H9 (cell line): Measurements from ENCODE around the gene ZRANB3. TPM values are rescaled to one million over a fixed set of nuclear protein-coding genes. Genes with fewer than 3 reads are reported as not detected.

Source experiments
- DNase-seq: peaks from one replicate; pipeline ENCODE4 v3.0.0-alpha.2; 2017
- H2AFZ ChIP-seq: one replicate; pipeline ENCODE4 v1.6.1; 2013; ENCODE audit warnings: mild to moderate bottlenecking, low read length, control low read depth, moderate library complexity
- H2AK5ac ChIP-seq: 2 replicates; pipeline ENCODE4 v1.6.1; 2013; ENCODE audit warnings: low read length, control low read depth, mixed read lengths; ENCODE audit not compliant: insufficient read length
- H2BK120ac ChIP-seq: one replicate; pipeline ENCODE4 v1.6.1; 2013; ENCODE audit warnings: low read depth, mild to moderate bottlenecking, low read length, control low read depth, inconsistent platforms; ENCODE audit not compliant: poor library complexity, severe bottlenecking
- H2BK12ac ChIP-seq: 2 replicates; pipeline ENCODE4 v1.6.1; 2013; ENCODE audit warnings: low read length, control low read depth, mixed read lengths, low read depth; ENCODE audit not compliant: insufficient read length
- H2BK15ac ChIP-seq: 2 replicates; pipeline ENCODE4 v1.6.1; 2013; ENCODE audit warnings: low read depth, low read length, control low read depth
- H2BK20ac ChIP-seq: one replicate; pipeline ENCODE4 v1.6.1; 2013; ENCODE audit warnings: low read depth, mild to moderate bottlenecking, low read length, control low read depth, inconsistent platforms; ENCODE audit not compliant: poor library complexity, severe bottlenecking
- H2BK5ac ChIP-seq: 2 replicates; pipeline ENCODE4 v1.6.1; 2013; ENCODE audit warnings: low read length, control low read depth, mixed read lengths; ENCODE audit not compliant: insufficient read length
- H3K14ac ChIP-seq: 2 replicates; pipeline ENCODE4 v1.6.1; 2013; ENCODE audit warnings: low read length, control low read depth; ENCODE audit not compliant: insufficient read depth
- H3K18ac ChIP-seq: 2 replicates; pipeline ENCODE4 v1.6.1; 2013; ENCODE audit warnings: low read depth, mild to moderate bottlenecking, mixed read lengths, low read length, control low read depth; ENCODE audit not compliant: insufficient read length
- H3K23ac ChIP-seq: 2 replicates; pipeline ENCODE4 v1.6.1; 2013; ENCODE audit warnings: low read length, control low read depth, mixed read lengths, low read depth; ENCODE audit not compliant: insufficient read length
- H3K23me2 ChIP-seq: 2 replicates; pipeline ENCODE4 v1.6.1; 2013; ENCODE audit warnings: low read depth, mild to moderate bottlenecking, mixed read lengths, low read length, control low read depth; ENCODE audit not compliant: insufficient read length, poor library complexity, severe bottlenecking
- H3K27ac ChIP-seq: 2 replicates; pipeline ENCODE4 v1.5.1; 2013; ENCODE audit warnings: low read length, control low read depth, mixed read lengths, low read depth; ENCODE audit not compliant: insufficient read length
- H3K27me3 ChIP-seq: 2 replicates; pipeline ENCODE4 v1.6.1; 2013; ENCODE audit warnings: low read length, control low read depth, inconsistent platforms; ENCODE audit not compliant: insufficient read depth
- H3K4ac ChIP-seq: 2 replicates; pipeline ENCODE4 v1.6.1; 2013; ENCODE audit warnings: low read depth, mild to moderate bottlenecking, control low read depth, inconsistent platforms, low read length, moderate library complexity
- H3K4me1 ChIP-seq: 2 replicates; pipeline ENCODE4 v1.6.1; 2013; ENCODE audit warnings: low read length, control low read depth, inconsistent platforms; ENCODE audit not compliant: insufficient read depth
- H3K4me2 ChIP-seq: 2 replicates; pipeline ENCODE4 v1.6.1; 2013; ENCODE audit warnings: low read length, control low read depth, mixed read lengths; ENCODE audit not compliant: insufficient read length, insufficient read depth
- H3K56ac ChIP-seq: 2 replicates; pipeline ENCODE4 v1.6.1; 2013; ENCODE audit warnings: low read depth, mild to moderate bottlenecking, mixed read lengths, low read length, control low read depth; ENCODE audit not compliant: insufficient read length
- H3K79me1 ChIP-seq: 2 replicates; pipeline ENCODE4 v1.6.1; 2013; ENCODE audit warnings: low read depth, mild to moderate bottlenecking, moderate library complexity, low read length, control low read depth, inconsistent platforms; ENCODE audit not compliant: insufficient read depth, poor library complexity, severe bottlenecking
- H3K79me2 ChIP-seq: 2 replicates; pipeline ENCODE4 v1.6.1; 2013; ENCODE audit warnings: low read length, control low read depth, inconsistent platforms; ENCODE audit not compliant: insufficient read depth
- H3K9ac ChIP-seq: 2 replicates; pipeline ENCODE4 v1.6.1; 2013; ENCODE audit warnings: low read length, control low read depth, mixed read lengths; ENCODE audit not compliant: insufficient read length; ENCODE audit errors: extremely low read depth
- H3K9me3 ChIP-seq: one replicate; pipeline ENCODE4 v1.6.1; 2013; ENCODE audit warnings: low read depth, low read length, inconsistent platforms; ENCODE audit not compliant: control insufficient read depth
- H3T11ph ChIP-seq: one replicate; pipeline ENCODE4 v1.6.1; 2013; ENCODE audit warnings: mild to moderate bottlenecking, low read length, control low read depth, inconsistent platforms
- H4K20me1 ChIP-seq: one replicate; pipeline ENCODE4 v1.6.1; 2013; ENCODE audit not compliant: control insufficient read depth, insufficient read length, insufficient read depth
- H4K5ac ChIP-seq: 2 replicates; pipeline ENCODE4 v1.6.1; 2013; ENCODE audit warnings: low read depth, mild to moderate bottlenecking, mixed read lengths, low read length, control low read depth; ENCODE audit not compliant: insufficient read length
- H4K8ac ChIP-seq: replicated peaks from 2 replicates; pipeline ENCODE4 v1.6.1; 2013; ENCODE audit warnings: low read length, control low read depth, mixed read lengths, low read depth; ENCODE audit not compliant: insufficient read length
- H4K91ac ChIP-seq: 2 replicates; pipeline ENCODE4 v1.6.1; 2013; ENCODE audit warnings: low read depth, mild to moderate bottlenecking, moderate library complexity, mixed read lengths, low read length, control low read depth; ENCODE audit not compliant: insufficient read length
- H3K27ac Mint-ChIP-seq, 3 experiments: 2 replicates in 2 of 3; 3 replicates in 1 of 3; pipeline ENCODE4 v1.8.0; 2020 to 2021; ENCODE audit warnings: mixed read lengths in 3 of 3, mild to moderate bottlenecking in 1 of 3, moderate library complexity in 1 of 3
- H3K27me3 Mint-ChIP-seq: 2 replicates; pipeline ENCODE4 v1.8.0; 2021; ENCODE audit warnings: low read depth, mild to moderate bottlenecking, moderate library complexity, mixed read lengths
- H3K36me3 Mint-ChIP-seq, 3 experiments: 2 replicates in 2 of 3; 3 replicates in 1 of 3; pipeline ENCODE4 v1.8.0; 2020 to 2021; ENCODE audit warnings: low read depth in 3 of 3, mixed read lengths in 3 of 3; ENCODE audit not compliant: insufficient read depth in 1 of 3
- H3K4me1 Mint-ChIP-seq, 2 experiments: 2 replicates each; pipeline ENCODE4 v1.8.0; 2020; ENCODE audit warnings: mixed read lengths in 2 of 2
- H3K4me3 Mint-ChIP-seq, 2 experiments: 2 replicates in 1 of 2; 3 replicates in 1 of 2; pipeline ENCODE4 v1.8.0; 2020 to 2021; ENCODE audit warnings: mild to moderate bottlenecking in 2 of 2, mixed read lengths in 2 of 2, moderate library complexity in 1 of 2
- H3K9me3 Mint-ChIP-seq, 2 experiments: 2 replicates in 1 of 2; 3 replicates in 1 of 2; pipeline ENCODE4 v1.8.0; 2020; ENCODE audit warnings: mild to moderate bottlenecking in 2 of 2, mixed read lengths in 2 of 2, moderate library complexity in 1 of 2
- CTCF ChIP-seq: fragments of 200-600 bp; sonication (generic); conservative IDR thresholded peaks from 3 replicates; pipeline ENCODE4 v1.8.0; 2021; ENCODE audit warnings: antibody characterized with exemption, mild to moderate bottlenecking
- WGBS: extraction: QIAGEN DNeasy Blood & Tissue Kit; methylation state at CpG from one replicate; pipeline ENCODE4 v1.1.7; 2013; ENCODE audit warnings: missing lambda C conversion rate, low lambda C conversion rate, mixed read lengths; ENCODE audit not compliant: insufficient read length; ENCODE audit errors: extremely low coverage; 5-methylcytosine and 5-hydroxymethylcytosine counted together
- total RNA-seq: library from RNA; stranded (reverse); gene quantifications from 2 replicates; pipeline ENCODE4 v1.2.1, GENCODE V29; 2021

The ZRANB3 gene
- total RNA-seq, 1 experiment from 2014 or later = 16.7 TPM

DNA sequence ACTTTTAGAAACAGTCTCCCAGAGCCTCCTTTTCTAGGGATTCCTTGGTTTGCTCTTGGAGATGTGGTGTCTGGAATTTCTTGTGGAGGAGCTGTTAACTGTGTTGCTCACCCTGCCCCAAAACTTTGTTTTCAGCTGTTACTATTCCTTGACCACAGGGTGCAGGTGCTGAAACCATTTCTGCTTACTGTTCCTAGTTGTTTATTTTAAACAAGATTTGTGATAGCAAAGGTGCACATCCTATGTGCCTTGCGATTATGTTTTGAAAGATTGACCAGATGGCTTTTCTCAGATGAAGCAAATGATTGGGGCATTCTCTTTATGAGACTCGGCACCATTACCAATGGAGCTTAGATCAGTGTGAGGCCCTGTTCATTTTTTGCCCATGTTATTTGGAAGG lies 367.7 kb downstream of the ZRANB3 start:
- no peak overlapping the region for H2AFZ ChIP-seq
- no peak for DNase-seq
- no peak overlapping the region for H3K4me3 Mint-ChIP-seq
- no peak overlapping the region for H4K91ac ChIP-seq
- no peaks in the 10 kb centered on the region for H3K79me1 ChIP-seq
- H3K23ac ChIP-seq = no peak overlapping the region
- no peak overlapping the region for H2BK5ac ChIP-seq
- H3K9me3 Mint-ChIP-seq = no peaks in the 10 kb centered on the region
- H4K20me1 ChIP-seq = no peaks in the 10 kb centered on the region
- H3K18ac ChIP-seq = no peak overlapping the region
- H3K56ac ChIP-seq = no peak overlapping the region
- no peak overlapping the region for H3K27ac Mint-ChIP-seq
- no peak overlapping the region for H4K8ac ChIP-seq
- no peak overlapping the region for H3K4ac ChIP-seq
- no peak overlapping the region for H3K27ac ChIP-seq
- H2BK20ac ChIP-seq = no peak overlapping the region
- H3K9me3 ChIP-seq = no peaks in the 10 kb centered on the region
- H3K36me3 Mint-ChIP-seq = peaks cover 18 to 57% (median 41%) of the 10 kb centered on the region in 3 experiments; a peak in 6 of 7 replicates
- no peaks in the 10 kb centered on the region for H3K27me3 ChIP-seq
- no peak overlapping the region for H2BK15ac ChIP-seq
- no CpG with 5 or more reads among the region's 2 CpGs for WGBS
- H2BK12ac ChIP-seq = no peak overlapping the region
- TF ChIP-seq CTCF = no peak
- H3K23me2 ChIP-seq = no peaks in the 10 kb centered on the region
- H3K4me1 Mint-ChIP-seq = peaks cover 3 to 4% of the 10 kb centered on the region in 2 experiments; a peak in 1 of 4 replicates
- no peak overlapping the region for H4K5ac ChIP-seq
- H3K79me2 ChIP-seq = no peaks in the 10 kb centered on the region
- no peak overlapping the region for H2BK120ac ChIP-seq
- H3K14ac ChIP-seq = no peak overlapping the region
- no peaks in the 10 kb centered on the region; the same call in 1 of the 2 replicates for H3K4me1 ChIP-seq
- H3K4me2 ChIP-seq = no peak overlapping the region
- H3K27me3 Mint-ChIP-seq = no peaks in the 10 kb centered on the region
- no peak overlapping the region for H2AK5ac ChIP-seq
- H3T11ph ChIP-seq = no peak overlapping the region
- H3K9ac ChIP-seq = no peak overlapping the region
